Fibroblast of lung (primary cell): ENCODE measurements around the gene TDG. TPM values are rescaled to one million over a fixed set of nuclear protein-coding genes. Genes with fewer than 3 reads are reported as not detected.

Experiments used
- DNase-seq, 2 donors: peaks; one replicate each; pipeline versions ENCODE4 v3.0.0 to v3.0.0-alpha.2; 2010; ENCODE audit warnings: low read depth in 2 of 2
- H2AFZ ChIP-seq: 2 replicates; pipeline ENCODE4 v1.5.1; 2012; ENCODE audit warnings: low read length, control low read depth, inconsistent platforms
- H3K27ac ChIP-seq: 2 replicates; pipeline ENCODE4 v1.5.1; 2011; ENCODE audit warnings: low read length, control low read depth; ENCODE audit not compliant: insufficient read depth
- H3K27me3 ChIP-seq: 2 replicates; pipeline ENCODE4 v1.5.1; 2011; ENCODE audit warnings: mild to moderate bottlenecking, low read length; ENCODE audit not compliant: control insufficient read depth, insufficient read depth
- H3K36me3 ChIP-seq: 2 replicates; pipeline ENCODE4 v1.5.1; 2011; ENCODE audit warnings: low read length; ENCODE audit not compliant: control insufficient read depth, insufficient read depth
- H3K4me1 ChIP-seq: 2 replicates; pipeline ENCODE4 v1.5.1; 2011; ENCODE audit warnings: low read length; ENCODE audit not compliant: control insufficient read depth, insufficient read depth; ENCODE audit errors: extremely low read depth
- H3K4me2 ChIP-seq: 2 replicates; pipeline ENCODE4 v1.5.1; 2011; ENCODE audit warnings: low read length, control low read depth; ENCODE audit not compliant: insufficient read depth; ENCODE audit errors: extremely low read depth
- H3K4me3 ChIP-seq, 4 experiments: fragments of 200-600 bp in 1 of 4; sonication (generic) in 1 of 4; replicated peaks in 1 of 4; 2 replicates each; pipeline ENCODE4 v1.5.1; 2011 to 2016; ENCODE audit warnings: low read length in 4 of 4, low read depth in 3 of 4, mild to moderate bottlenecking in 3 of 4, control low read depth in 2 of 4, inconsistent platforms in 1 of 4, mixed read lengths in 1 of 4; ENCODE audit not compliant: insufficient read depth in 1 of 4; ENCODE audit errors: control extremely low read depth in 1 of 4
- H3K79me2 ChIP-seq: 2 replicates; pipeline ENCODE4 v1.5.1; 2012; ENCODE audit warnings: mild to moderate bottlenecking, low read length, inconsistent platforms; ENCODE audit not compliant: control insufficient read depth, insufficient read depth
- H3K9ac ChIP-seq: 2 replicates; pipeline ENCODE4 v1.5.1; 2011; ENCODE audit warnings: mild to moderate bottlenecking, low read length, control low read depth; ENCODE audit not compliant: insufficient read depth
- H3K9me3 ChIP-seq: 2 replicates; pipeline ENCODE4 v1.5.1; 2012; ENCODE audit warnings: low read depth, low read length; ENCODE audit not compliant: control insufficient read depth, insufficient read depth
- H4K20me1 ChIP-seq: 2 replicates; pipeline ENCODE4 v1.5.1; 2011; ENCODE audit warnings: low read length; ENCODE audit not compliant: control insufficient read depth, insufficient read depth; ENCODE audit errors: extremely low read depth
- CTCF ChIP-seq, 2 donors: IDR thresholded peaks in 1 of 2; conservative IDR thresholded peaks in 1 of 2; 1 replicate in 1 of 2; 2 replicates in 1 of 2; pipeline ENCODE4 v1.5.1; 2011 to 2012; ENCODE audit warnings: low read length in 2 of 2, control low read depth in 1 of 2, inconsistent platforms in 1 of 2, low read depth in 1 of 2, mild to moderate bottlenecking in 1 of 2
- EZH2 ChIP-seq: IDR thresholded peaks from 2 replicates; pipeline ENCODE4 v1.5.1; 2012; ENCODE audit warnings: low read length, control low read depth, mild to moderate bottlenecking; ENCODE audit errors: missing control alignments
- polyA plus RNA-seq, 2 donors: library from polyadenylated mRNA; depleted of rRNA in 1 of 2; stranded (reverse) in 1 of 2; unstranded in 1 of 2; fragments of >200 nt; gene quantifications; 2 replicates each; pipeline ENCODE4 v1.2.1, GENCODE V29; 2011 to 2012; ENCODE audit warnings: missing spikeins in 1 of 2
- total RNA-seq: library from RNA; depleted of rRNA; stranded (reverse); fragments of >200 nt; gene quantifications from 2 replicates; pipeline ENCODE4 v1.2.1, GENCODE V29; 2014

Gene TDG
- total and polyA plus RNA-seq, 2 donors (not counting 1 experiment from before 2014, with no cell fraction given), result 18.8 to 19.4 TPM

- Histone ChIP-seq H3K4me1 (peaks cover 4% of the 10 kb centered on the region), H3K36me3 (no peaks in the 10 kb centered on the region), H3K4me2 (peak overlapping the region; percentile 21), H3K4me3 (peak overlapping the region in 1 of 4 experiments; percentile 2), H3K9me3 (no peaks in the 10 kb centered on the region), H3K27me3 (no peaks in the 10 kb centered on the region), H3K9ac (no peak overlapping the region), H3K79me2 (peaks cover 94% of the 10 kb centered on the region), H2AFZ (no peak overlapping the region), H3K27ac (peak overlapping the region; percentile 7), H4K20me1 (no peaks in the 10 kb centered on the region)
- TF ChIP-seq EZH2 (no peak), CTCF (conservative IDR thresholded peaks at IDR 0.05 in 1 of 2, IDR thresholded peaks at IDR 0.05 in 1 of 2; ENCODE audit: low read depth in 1 of 2, low read length in 2 of 2) (no peak)
- peak in 1 of 2 donors; percentile 76 for DNase-seq
Measured at GRCh38 chr12:103969391-103969790, 3.7 kb downstream of the TDG start.

- H4K20me1 ChIP-seq, result no peaks in the 10 kb centered on the region
- DNase-seq, result no peak
- no peak overlapping the region for H3K4me2 ChIP-seq
- no peak overlapping the region for H2AFZ ChIP-seq
- peaks cover 94% of the 10 kb centered on the region for H3K79me2 ChIP-seq
- no peaks in the 10 kb centered on the region for H3K9me3 ChIP-seq
- TF ChIP-seq EZH2, result no peak
- TF ChIP-seq CTCF (conservative IDR thresholded peaks at IDR 0.05 in 1 of 2, IDR thresholded peaks at IDR 0.05 in 1 of 2; ENCODE audit: low read depth in 1 of 2, low read length in 2 of 2), result no peak
- H3K9ac ChIP-seq, result no peak overlapping the region
- peaks cover 9% of the 10 kb centered on the region for H3K36me3 ChIP-seq
- peaks cover 2% of the 10 kb centered on the region for H3K4me1 ChIP-seq
- no peaks in the 10 kb centered on the region for H3K27me3 ChIP-seq
- no peak overlapping the region for H3K27ac ChIP-seq
- no peak overlapping the region for H3K4me3 ChIP-seq
Measured at GRCh38 chr12:103973909-103974308, 8.2 kb downstream of the TDG start.

GRCh38 chr12:103975368-103975767 is 9.7 kb downstream of the TDG start:
- Histone ChIP-seq H3K27ac (no peak overlapping the region), H4K20me1 (no peaks in the 10 kb centered on the region), H3K4me3 (no peak overlapping the region), H3K4me2 (no peak overlapping the region), H3K27me3 (no peaks in the 10 kb centered on the region), H3K79me2 (peaks cover 80% of the 10 kb centered on the region), H3K4me1 (no peaks in the 10 kb centered on the region), H3K9ac (no peak overlapping the region), H2AFZ (no peak overlapping the region), H3K36me3 (peaks cover 9% of the 10 kb centered on the region), H3K9me3 (no peaks in the 10 kb centered on the region)
- DNase-seq, result no peak
- TF ChIP-seq CTCF (conservative IDR thresholded peaks at IDR 0.05 in 1 of 2, IDR thresholded peaks at IDR 0.05 in 1 of 2; ENCODE audit: low read depth in 1 of 2, low read length in 2 of 2) (no peak), EZH2 (no peak)
